ENCODE measurements around the gene CLEC2L.

GRCh38 chr7:139479620-139480019, 43.9 kb upstream of the CLEC2L start:
- TF ChIP-seq, protein P1, sequence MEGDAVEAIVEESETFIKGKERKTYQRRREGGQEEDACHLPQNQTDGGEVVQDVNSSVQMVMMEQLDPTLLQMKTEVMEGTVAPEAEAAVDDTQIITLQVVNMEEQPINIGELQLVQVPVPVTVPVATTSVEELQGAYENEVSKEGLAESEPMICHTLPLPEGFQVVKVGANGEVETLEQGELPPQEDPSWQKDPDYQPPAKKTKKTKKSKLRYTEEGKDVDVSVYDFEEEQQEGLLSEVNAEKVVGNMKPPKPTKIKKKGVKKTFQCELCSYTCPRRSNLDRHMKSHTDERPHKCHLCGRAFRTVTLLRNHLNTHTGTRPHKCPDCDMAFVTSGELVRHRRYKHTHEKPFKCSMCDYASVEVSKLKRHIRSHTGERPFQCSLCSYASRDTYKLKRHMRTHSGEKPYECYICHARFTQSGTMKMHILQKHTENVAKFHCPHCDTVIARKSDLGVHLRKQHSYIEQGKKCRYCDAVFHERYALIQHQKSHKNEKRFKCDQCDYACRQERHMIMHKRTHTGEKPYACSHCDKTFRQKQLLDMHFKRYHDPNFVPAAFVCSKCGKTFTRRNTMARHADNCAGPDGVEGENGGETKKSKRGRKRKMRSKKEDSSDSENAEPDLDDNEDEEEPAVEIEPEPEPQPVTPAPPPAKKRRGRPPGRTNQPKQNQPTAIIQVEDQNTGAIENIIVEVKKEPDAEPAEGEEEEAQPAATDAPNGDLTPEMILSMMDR (IDR thresholded peaks at IDR 0.05): no peak
- no peak for TF ChIP-seq POLR2AphosphoS5 (IDR thresholded peaks at IDR 0.05)
- no peak for TF ChIP-seq POLR2A (IDR thresholded peaks at IDR 0.05)
- TF ChIP-seq EP300 (IDR thresholded peaks at IDR 0.05; ENCODE audit: low read depth): no peak

Measured in transverse colon (tissue), 4 donors.